Gastroesophageal sphincter (tissue), 4 donors: ENCODE data around the gene KLHL29. TPM values are rescaled to one million over a fixed set of nuclear protein-coding genes. Genes with fewer than 3 reads are reported as not detected.

Experiments
- ATAC-seq: fragments of 150-250 bp; one replicate; pipeline ENCODE4 v1.9.1; 2016; ENCODE audit warnings: mild to moderate bottlenecking, moderate library complexity
- H3K27ac ChIP-seq, 4 donors: fragments of 200-600 bp; sonication (generic) in 3 of 4; 1 replicate in 3 of 4; 2 replicates in 1 of 4; pipeline ENCODE4 v1.5.1; 2016 to 2019
- H3K27me3 ChIP-seq: fragments of 200-600 bp; sonication (generic); one replicate; pipeline ENCODE4 v1.5.1; 2019
- H3K36me3 ChIP-seq, 2 donors: fragments of 200-600 bp; sonication (generic); one replicate each; pipeline ENCODE4 v1.5.1; 2019; ENCODE audit warnings: control low read depth in 1 of 2
- H3K4me1 ChIP-seq, 3 donors: fragments of 200-600 bp; sonication (generic); 1 replicate in 2 of 3; 2 replicates in 1 of 3; pipeline ENCODE4 v1.5.1; 2016 to 2019; ENCODE audit warnings: control low read depth in 2 of 3
- H3K4me3 ChIP-seq, 2 donors: fragments of 200-600 bp; sonication (generic); one replicate each; pipeline ENCODE4 v1.5.1; 2019; ENCODE audit warnings: mild to moderate bottlenecking in 1 of 2, moderate library complexity in 1 of 2
- H3K9me3 ChIP-seq, 3 donors: fragments of 200-600 bp; sonication (generic); one replicate each; pipeline ENCODE4 v1.5.1; 2017 to 2019; ENCODE audit warnings: control low read depth in 2 of 3
- CTCF ChIP-seq, 4 experiments: fragments of 200-600 bp in 2 of 4; fragments of 450-650 bp in 2 of 4; sonication (generic) in 1 of 4; IDR thresholded peaks; one replicate each; pipeline ENCODE4 v1.5.1; 2017 to 2019; ENCODE audit warnings: antibody characterized with exemption in 4 of 4, mild to moderate bottlenecking in 2 of 4, moderate library complexity in 2 of 4
- EP300 ChIP-seq: sonication (generic); formaldehyde crosslinking; IDR thresholded peaks from one replicate; pipeline ENCODE4 v1.6.1; 2017; ENCODE audit warnings: antibody characterized with exemption, mild to moderate bottlenecking
- POLR2A ChIP-seq, 2 donors: fragments of 450-650 bp; IDR thresholded peaks; one replicate each; pipeline ENCODE4 v1.6.1; 2017; ENCODE audit warnings: antibody characterized with exemption in 2 of 2, mild to moderate bottlenecking in 2 of 2, moderate library complexity in 1 of 2
- POLR2AphosphoS5 ChIP-seq: sonication (generic); formaldehyde crosslinking; IDR thresholded peaks from one replicate; pipeline ENCODE4 v1.6.1; 2017; ENCODE audit warnings: antibody characterized with exemption
- WGBS, 2 donors: methylation state at CpG; one replicate each; pipeline ENCODE4 v1.1.5; 2018; ENCODE audit warnings: low coverage in 1 of 2; 5-methylcytosine and 5-hydroxymethylcytosine counted together
- total RNA-seq, 4 donors: library from RNA; depleted of rRNA; stranded (reverse); fragments of >200 nt; gene quantifications; one replicate each; pipeline ENCODE4 v1.1.0, GENCODE V29; 2016

KLHL29 gene
- total RNA-seq, 4 donors from 2014 or later, result 15.2 to 31.5 (median 24.2) TPM

GRCh38 chr2:23432531-23432930 lies 47.6 kb downstream of the KLHL29 start:
- no peaks in the 10 kb centered on the region for H3K9me3 ChIP-seq
- H3K36me3 ChIP-seq, result no peaks in the 10 kb centered on the region
- no peak overlapping the region for H3K4me3 ChIP-seq
- no peak for ATAC-seq
- TF ChIP-seq POLR2A (IDR thresholded peaks at IDR 0.05), result no peak
- TF ChIP-seq CTCF (IDR thresholded peaks at IDR 0.05), result no peak
- no peak for TF ChIP-seq EP300
- H3K4me1 ChIP-seq, result peaks cover 0 to 41% (median 4%) of the 10 kb centered on the region in 3 donors
- WGBS, 2 donors, result 77 to 90% methylated on average over 3 of the region's 3 CpGs
- H3K27ac ChIP-seq, result no peak overlapping the region
- no peaks in the 10 kb centered on the region for H3K27me3 ChIP-seq

GRCh38 chr2:23433282-23433681 lies 48.3 kb downstream of the KLHL29 start:
- 87 to 100% methylated on average over 1 to 4 of the region's 6 CpGs for WGBS, 2 donors
- no peaks in the 10 kb centered on the region for H3K36me3 ChIP-seq
- no peak for TF ChIP-seq POLR2AphosphoS5
- TF ChIP-seq CTCF (IDR thresholded peaks at IDR 0.05), result no peak
- no peak for TF ChIP-seq POLR2A (IDR thresholded peaks at IDR 0.05)
- TF ChIP-seq EP300, result no peak
- peak overlapping the region in 1 of 4 donors; percentile 1 for H3K27ac ChIP-seq
- ATAC-seq, result no peak
- peaks cover 0 to 40% (median 4%) of the 10 kb centered on the region in 3 donors for H3K4me1 ChIP-seq
- H3K4me3 ChIP-seq, result no peak overlapping the region
- H3K27me3 ChIP-seq, result no peaks in the 10 kb centered on the region
- no peaks in the 10 kb centered on the region for H3K9me3 ChIP-seq

GRCh38 chr2:23434721-23435121 lies 49.7 kb downstream of the KLHL29 start:
- Histone ChIP-seq H3K36me3 (no peaks in the 10 kb centered on the region), H3K9me3 (no peaks in the 10 kb centered on the region), H3K27me3 (no peaks in the 10 kb centered on the region), H3K4me1 (peaks cover 0 to 40% (median 4%) of the 10 kb centered on the region in 3 donors), H3K4me3 (no peak overlapping the region), H3K27ac (peak overlapping the region in 3 of 4 donors; percentile 33 to 66 (median 56))
- 65 to 80% methylated on average over 2 to 3 of the region's 6 CpGs for WGBS, 2 donors
- ATAC-seq, result peak; percentile 61
- TF ChIP-seq CTCF (IDR thresholded peaks at IDR 0.05) (no peak), POLR2AphosphoS5 (peak; percentile 34)

GRCh38 chr2:23435250-23436035 lies 50.5 kb downstream of the KLHL29 start:
- no peak for TF ChIP-seq CTCF (IDR thresholded peaks at IDR 0.05)
- TF ChIP-seq EP300, result no peak
- no peak for TF ChIP-seq POLR2AphosphoS5
- TF ChIP-seq POLR2A (IDR thresholded peaks at IDR 0.05), result no peak
- peak overlapping the region in 3 of 4 donors; percentile 18 to 66 (median 37) for H3K27ac ChIP-seq
- H3K4me3 ChIP-seq, result no peak overlapping the region
- ATAC-seq, result peak; percentile 9
- no peaks in the 10 kb centered on the region for H3K27me3 ChIP-seq
- WGBS, 2 donors, result 89 to 91% methylated on average over 6 to 9 of the region's 9 CpGs
- H3K4me1 ChIP-seq, result peaks cover 0 to 35% (median 4%) of the 10 kb centered on the region in 3 donors
- H3K36me3 ChIP-seq, result no peaks in the 10 kb centered on the region
- H3K9me3 ChIP-seq, result no peaks in the 10 kb centered on the region
